ENCODE measurements around the gene CACNA1I.

Gene CACNA1I

DNA sequence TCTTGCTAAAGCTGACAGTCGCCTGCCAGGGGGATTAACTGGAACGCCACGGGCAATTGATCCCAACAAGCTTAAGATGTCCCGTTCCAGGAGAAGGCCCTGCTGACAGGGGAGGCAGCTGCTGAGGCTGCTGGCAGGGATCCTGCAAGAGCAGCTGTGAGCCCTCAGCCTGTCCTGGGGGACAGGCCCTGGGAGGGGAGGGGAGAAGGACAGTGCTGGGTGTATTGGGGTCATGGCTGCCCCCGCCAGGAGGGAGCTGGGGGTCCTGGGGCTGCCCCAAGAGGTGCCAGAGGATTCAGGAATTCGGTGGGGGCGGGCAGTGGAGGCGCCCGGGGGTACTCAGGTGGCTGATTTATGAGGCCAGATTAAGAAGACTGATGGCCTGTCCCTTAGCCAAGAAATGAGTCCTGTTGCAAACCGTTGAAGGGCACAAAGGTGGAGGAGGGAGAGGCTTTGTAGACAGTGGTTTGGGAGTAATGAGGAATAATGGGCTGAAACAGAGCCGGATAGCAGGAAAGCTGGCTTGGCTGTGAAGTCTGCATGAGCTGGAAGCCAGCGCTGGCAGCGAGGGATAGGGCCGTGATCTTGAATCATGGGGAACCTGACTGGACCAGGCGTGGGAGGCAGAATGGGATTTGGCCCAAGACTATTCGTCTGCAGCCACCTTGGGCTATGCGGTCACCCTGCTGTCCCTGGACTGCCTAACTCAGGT, 133.5 kb downstream of the CACNA1I start:
- DNase-seq, result no peak

DNA sequence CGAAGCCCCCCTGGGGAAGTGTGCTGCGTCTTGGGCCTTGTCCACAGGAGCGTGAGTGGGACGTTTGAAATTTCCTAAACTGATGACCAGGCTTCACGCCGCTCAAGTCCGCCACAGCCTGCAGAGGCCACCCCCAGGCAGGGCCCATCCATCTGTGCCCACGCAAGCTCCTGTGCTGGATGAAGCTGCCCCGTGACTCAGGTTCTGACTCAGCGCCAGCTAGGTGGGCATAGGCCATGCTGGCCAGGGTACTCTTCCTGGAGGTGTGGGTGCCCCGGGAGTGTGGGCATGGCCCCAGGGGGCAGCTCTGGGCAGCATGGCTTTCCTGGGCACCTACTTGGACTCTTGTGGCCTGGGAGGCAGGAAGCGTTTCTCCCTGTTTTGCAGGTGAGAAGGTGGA, 134.8 kb downstream of the CACNA1I start:
- DNase-seq, result no peak

DNA sequence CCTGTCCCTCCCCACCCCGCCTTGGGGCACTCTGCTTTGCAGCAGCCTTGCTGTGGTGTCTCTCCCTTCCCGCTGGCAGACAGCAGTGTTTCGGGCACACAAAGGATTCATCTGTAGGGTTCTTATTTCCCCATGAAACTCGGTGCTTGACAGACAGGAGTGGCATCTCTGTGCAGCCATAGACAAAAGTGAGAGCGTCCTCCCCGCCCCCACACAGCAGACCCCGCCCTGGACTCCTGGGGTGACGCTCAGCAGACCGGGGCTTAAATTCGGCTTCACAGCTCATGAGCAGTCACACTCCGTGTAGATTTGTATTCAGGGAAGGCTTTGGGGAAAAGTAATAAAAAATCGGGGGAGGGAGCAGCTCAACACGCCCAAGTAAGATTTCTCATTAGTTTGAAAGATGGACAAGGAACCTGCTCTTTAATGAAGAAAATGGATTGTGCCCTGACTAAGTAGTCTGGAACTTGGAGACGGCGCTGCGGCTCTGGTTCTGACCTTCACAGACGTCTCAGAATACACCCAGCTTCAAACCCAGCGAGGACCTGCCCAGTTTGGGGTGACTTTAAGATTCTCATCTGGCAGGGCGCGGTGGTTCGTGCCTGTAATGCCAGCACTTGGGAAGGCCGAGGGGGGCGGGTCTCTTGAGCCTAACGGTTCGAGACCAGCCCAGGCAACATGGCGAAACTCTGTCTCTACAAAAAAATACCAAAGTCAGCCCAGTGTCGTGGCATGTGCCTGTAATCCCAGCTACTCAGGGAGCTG, 136.0 kb downstream of the CACNA1I start:
- no peak for DNase-seq

DNA sequence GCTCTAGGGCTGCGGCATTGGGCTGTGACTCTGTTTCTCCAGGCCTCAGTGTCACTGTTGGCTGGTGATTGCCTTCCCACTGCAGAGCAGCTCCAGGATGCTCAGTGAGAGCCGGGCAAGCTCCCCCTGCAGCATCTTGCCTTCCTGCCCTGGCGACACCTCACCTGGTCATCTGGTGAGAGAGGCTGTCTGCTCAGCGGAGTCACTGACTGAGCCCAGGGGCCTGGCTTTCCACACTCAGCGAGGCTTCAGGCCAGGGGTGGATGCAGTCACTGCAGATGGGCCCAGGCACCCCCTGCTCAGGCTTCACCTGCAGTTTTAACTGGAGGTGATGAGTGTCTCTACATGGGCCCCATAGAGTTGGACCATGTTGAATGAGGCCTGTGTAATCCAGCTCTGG, 136.8 kb downstream of the CACNA1I start:
- DNase-seq, result no peak

DNA sequence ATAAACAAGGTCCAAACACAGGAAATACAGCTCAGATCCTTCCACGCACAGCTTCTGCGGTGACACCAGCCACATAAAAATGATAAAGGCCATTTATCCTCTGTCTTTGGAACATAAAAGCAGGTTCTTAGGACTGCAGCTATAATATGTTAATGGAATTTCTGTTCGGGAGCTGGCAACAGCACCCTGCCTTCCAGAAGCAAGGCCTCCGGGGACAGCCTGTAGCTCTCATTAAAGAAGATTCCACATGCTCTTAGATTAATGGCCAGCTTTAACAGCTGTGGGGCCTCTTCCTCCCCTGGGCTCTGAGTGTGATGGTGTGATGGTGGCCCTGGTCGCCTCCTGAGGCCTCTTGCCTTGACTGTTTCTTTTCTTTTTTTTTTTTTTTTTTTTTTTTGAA, 137.3 kb downstream of the CACNA1I start:
- DNase-seq, result no peak

DNA sequence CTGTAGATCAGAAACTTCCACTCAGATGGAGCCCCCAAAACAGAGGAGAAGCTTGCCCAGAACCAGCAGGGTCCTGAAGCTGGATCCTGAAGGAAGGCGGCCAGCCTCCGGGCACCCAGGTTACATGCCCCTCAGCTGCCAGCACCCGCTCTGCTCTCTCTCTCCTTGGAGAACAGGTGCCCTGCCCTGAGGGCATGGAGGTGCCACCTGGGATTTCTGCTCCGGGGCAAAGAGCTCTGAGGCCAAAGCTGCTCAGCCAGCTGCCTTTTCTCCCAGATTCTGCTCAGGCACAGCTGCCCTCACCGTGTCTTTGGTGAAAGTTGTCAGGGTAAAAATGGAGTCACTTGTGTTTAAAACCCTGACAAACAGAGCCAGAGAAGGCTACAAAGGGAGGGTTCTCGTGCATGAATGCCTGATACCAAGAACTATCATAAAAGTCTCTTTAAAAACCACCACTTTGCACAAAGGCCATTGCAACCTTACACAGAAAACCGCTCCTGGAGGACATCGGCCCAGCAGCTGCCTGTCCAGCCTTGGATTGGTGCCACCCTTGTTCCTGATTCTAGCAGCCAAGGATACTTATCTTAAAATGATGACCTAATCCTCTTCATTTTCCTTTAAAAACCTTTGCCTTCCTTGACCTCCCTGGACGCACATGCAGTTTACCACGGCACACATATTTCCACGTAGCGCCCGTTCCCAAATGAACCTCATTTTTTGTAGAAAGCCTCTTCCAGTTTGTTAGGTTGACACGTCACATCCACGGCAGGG, 140.0 kb downstream of the CACNA1I start:
- no peak for DNase-seq

DNA sequence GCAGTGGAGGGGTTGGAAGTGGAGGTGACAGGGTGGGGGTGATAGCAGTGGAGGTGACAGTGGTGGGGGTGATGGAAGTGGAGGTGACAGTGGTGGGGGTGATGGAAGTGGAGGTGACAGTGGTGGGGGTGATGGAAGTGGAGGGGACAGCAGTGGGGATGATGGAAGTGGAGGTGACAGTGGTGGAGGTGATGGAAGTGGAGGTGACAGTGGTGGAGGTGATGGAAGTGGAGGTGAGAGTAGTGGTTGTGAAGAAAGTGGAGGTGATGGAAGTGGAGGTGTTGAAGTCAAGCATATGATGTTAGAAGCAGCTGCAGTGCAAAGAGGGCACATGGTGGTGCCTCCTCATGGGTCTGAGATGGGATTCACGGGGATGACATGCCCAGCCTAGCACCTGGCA, 141.5 kb downstream of the CACNA1I start:
- no peak for DNase-seq

DNA sequence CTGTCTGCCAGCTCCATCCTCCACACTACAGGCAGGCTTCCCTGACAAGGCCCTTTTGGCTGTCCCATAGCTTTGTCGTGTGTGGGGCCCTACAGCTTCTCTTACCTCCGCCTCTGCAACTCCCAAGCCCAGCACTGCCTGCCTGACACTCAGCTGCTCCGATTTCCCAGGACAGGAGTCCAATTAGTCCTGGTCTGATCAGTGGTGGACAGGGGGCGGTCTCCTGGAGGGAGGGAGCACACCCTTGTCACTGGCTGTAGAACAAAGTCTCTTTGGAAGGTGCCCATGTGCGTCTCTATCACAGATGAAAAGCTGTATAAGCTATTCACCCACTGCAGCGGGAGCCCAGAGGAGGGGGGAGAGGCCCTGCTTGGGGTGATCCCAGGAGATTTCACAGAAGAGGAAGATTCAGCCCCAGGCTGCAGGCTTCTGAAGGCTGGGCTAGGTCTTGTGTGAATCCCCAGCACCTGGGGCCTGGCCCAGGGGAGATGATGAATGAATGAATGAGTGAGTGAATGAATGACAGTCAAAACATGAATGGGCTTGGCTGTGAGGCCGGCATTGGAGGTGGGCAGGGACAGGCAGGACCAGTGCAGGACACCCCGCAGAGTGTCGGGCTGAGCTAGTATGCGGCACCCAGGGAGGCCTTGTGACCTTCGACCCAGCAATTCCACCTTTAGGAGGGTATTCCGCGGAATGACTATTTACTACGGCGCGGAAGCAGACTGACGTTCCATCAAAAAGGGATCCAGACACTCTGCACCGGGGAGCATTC, 142.4 kb downstream of the CACNA1I start:
- no peak for DNase-seq

DNA sequence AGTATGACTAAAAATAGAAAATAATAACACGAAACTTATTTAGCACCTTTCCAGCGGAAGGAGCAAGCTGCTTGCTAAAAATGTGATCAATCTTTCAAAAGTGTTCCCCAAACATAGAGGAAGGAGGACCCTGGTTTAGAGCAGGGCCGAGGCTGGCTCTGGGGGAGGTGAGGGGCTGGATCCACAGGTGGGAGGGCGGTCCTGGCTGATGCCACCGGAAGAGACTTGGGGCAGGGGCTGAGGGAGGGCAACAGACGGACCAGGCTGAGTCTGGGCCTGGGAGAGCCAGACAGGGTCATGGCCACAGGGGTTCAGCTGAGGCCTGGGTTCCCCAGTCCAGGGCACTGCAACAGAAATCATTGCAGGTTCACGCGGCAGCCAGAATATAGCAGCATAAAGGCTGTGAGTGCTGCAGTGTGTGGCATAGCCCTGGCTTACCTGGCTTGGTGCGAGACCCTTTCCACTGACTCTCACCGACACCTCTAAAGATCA, 143.3 kb downstream of the CACNA1I start:
- DNase-seq, result no peak

DNA sequence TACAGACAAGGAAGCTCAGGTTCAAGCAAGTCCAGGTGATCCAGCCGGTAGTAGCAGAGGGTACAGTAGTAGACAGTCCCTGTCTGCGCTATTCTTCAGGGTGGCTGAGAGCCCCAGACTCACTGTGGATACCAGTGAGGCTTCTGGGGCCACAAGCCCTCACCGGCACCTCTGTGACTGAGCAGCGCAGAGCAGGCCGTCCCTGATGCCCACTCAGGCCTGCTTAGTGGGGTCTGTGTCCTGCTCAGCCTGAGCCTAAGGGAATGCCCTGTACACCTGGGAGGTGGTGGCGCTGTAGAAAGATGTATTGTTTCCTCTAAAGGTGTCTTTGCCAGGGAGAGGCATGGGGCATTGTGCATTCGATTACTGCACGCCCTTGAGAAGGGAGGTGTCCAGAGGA, 143.8 kb downstream of the CACNA1I start:
- no peak for DNase-seq

DNA sequence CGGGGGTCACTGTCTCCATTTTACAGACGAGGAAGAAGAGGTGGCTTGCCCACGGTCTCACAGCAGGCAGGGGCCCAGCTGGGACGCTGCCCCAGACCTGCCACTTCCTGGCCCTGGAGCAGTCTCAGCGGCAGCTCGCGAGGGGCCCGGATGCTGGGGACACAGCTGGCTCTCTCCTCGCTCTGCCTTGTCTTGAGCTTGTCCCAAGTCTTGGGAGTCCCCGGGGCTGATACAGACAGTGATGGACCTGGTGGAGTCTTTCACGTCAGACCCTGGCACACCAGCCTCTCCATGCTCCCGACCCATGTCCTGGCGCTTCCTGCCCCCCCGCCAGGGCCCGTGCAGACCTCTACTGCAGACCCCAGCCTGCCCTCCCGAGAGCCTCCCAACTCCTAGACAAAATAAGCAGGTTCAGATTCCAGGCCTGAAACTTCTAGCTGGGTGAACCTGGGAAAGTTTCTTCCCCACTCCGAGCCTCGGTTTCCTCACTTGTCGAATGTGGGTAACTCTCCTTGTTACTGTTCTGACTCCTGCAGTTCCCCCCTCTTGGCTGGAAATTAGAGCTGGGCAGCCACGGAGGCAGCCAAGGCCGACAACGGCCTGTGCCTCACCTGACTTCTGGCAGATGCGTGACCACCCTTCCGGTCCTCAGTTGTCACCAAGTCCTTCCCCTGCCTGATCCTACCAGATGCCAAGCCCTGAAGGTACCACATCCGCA, 145.4 kb downstream of the CACNA1I start:
- DNase-seq, result no peak

DNA sequence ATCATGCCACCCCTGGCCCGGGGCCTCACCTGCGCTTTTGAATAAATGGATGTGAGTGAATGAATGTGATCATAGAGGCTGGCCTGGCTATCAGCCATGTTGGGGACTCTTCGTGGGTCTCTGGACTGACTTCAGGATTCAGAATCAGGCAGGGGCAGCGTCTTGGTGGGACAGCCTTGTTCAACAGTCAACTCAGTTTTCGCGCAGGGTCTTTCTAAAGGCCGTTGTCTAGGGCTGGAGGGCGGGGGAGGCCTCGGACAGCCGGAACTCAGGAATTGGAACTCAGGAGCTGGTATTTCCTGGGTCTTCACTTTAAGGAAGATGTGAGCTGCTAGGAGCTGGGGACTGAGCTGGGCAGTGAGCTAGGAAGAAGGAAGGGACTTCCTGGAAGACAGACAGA, 146.0 kb downstream of the CACNA1I start:
- no peak for DNase-seq

DNA sequence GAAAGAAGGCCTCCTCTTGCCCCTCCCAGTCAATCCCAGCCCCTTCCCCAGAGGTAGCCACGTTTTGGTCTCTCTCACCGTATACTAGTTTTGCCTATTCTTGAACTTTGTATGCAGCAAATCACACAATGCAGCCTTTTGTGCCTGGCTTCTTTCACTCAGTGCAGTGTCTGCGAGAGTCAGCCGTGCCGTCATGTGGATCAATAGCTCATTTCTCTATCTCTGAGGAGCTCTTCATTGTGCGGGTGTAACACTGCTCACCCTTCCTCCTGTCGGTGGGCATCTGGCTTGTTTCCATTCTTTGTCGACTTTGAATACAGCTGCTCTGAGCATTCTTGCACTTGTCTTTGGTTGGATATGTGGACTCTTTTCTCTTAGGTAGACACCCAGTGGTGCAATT, 146.5 kb downstream of the CACNA1I start:
- DNase-seq, result no peak

DNA sequence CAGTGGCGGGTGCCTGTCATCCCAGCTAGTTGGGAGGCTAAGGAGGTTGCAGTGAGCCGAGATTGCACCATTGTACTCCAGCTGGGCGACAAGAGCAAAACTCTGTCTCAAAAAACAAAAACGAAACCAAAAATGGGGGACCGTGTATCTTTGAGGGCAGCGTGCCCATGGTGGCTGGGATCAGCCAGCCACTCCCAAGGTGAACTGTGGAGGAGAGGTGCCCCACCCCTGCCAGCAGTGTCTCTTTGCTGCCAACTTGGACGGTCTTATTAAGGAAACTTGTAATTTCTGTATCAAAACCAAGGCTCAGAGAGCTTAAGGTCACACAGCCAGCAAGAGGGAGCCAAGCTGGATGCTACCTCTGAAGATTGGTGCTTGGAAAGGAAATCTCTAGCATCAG, 147.7 kb downstream of the CACNA1I start:
- DNase-seq, result no peak

DNA sequence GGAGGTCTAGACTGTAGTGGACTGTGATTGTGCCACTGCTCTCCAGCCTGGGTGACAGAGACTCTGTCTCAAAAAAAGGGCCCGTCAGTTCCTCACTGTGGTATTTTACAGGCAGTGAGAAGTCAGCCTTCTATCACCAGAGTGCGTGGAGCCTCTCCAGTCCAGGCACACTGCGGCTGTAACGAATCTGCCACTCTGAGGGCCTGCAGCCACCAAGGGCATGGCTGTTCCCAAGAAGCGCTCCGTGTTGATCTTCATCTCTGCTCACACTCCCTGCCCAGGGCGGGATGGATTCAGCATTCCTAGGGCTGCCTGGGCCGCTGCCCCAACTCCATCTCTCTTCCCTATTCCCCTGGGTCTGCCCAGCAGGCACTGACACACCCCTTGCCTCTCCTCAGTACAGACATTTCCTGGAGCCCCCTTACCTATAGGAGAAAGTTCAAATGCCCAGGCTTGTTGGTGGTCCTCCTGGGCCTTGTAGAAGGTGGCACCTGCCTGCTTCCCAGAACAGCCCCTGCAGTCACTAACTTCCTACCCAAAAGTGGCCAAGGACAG, 148.4 kb downstream of the CACNA1I start:
- no peak for DNase-seq

DNA sequence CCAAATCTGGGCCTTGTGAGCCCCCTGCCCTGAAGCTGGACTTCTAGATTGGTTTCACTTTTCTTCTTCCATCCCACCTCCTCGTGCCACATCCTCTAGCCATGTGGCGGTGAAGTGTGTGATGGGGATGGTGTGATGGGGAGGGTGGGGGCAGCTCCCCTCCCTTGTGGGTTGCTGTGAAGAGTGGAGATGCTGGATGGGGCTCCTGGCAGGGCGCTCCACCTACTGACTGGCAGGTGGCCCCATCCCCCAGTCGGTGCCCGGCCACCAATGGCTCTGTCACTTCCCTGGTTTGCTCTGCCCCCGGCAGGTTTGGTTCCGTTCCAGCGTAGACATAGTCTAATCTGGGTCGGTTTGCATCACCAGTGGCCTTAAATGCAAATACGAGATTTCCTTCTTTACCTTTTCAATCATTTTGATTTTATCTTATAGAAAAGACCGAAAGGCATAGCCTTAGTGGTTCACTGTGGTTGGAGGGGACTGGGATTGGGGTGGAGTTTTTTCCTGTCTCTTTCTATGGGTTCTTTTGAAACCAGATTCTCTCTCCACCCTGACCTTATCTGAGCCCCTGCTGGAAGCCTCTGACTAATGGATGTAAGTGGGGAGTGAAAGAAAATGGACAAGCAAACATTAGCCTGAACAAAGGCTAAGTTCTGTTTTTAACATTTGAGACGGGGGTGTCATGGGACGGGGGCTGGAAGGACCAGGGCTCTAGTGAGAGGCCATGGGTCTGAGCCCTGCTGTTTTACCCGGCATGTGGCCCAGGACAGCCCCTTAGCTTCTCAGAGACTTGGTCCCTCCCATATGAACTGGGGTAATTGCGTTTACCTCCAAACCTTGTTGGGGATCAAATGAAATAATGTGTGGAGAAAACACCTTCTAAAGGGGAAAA, 149.3 kb downstream of the CACNA1I start:
- DNase-seq, result no peak

DNA sequence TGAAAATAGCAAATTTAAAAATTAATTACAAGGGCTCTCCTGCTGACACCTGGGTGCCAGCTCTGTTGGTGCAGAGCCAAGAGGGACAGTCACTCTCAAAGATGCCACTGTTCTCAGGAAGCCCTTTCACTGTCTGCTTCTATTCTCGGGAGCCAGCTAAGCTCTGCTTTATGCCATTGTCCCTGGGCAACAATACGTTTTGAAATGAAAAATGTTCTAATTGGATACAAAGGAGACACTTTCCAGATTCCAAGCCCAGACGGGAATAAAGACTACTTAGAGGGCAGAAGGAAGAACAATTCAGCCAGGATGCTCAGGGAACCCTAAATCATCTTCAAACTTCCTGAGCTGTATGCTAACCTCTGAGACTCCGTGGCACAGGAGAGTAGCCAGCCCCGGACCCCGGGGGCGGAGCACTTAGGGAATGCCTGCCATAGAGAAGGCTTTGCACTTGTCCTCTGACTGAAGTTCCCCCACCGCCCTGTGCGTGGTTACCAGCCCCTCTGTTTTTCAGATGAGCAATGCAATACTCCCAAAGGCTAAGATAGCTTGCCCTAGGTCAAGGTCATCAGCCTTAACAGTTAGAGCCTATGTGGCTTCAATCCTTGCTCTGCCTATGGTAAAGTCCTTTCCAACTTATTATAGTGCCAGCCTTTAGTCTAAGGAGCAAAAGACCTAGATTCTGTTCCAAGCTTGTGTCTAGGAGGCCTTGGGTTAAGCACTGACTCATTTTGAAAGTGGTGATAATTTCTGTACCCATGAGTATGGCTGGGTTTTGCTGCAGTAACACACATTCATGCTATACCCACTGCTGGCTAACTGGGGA, 150.9 kb downstream of the CACNA1I start:
- DNase-seq, result no peak

DNA sequence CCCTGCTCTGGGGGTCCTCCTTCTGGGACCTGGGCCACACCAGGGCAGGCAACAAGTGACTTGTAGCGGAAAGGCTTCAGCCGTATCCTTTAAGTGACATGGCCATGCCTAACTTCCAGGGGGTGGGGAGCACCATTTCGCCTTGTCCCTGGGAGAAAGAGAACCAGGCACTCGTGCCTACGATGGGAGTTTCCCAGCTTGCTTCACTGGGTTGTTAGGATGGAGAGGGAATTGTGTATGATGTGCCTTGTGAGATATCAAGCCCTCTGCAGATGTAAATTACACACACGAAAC, 151.4 kb downstream of the CACNA1I start:
- DNase-seq, result no peak

DNA sequence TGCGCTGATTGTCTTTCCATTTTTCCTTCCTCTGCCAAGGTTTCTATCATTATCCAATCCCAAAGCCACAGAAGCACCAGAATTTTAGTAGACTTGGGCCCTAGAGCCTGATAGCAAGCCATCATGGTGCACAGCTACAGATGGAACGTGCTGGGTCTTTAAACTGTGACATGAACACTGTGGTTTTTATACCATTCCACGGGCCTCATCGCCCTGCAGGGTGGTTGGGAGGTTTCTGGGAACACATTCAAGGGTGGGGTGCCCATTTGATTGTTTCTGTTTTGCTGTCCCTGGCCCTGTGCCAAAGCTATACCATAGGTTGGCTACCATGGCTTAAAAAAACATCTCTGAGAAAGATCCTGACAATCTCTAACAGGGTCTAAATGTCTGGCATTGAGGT, 151.9 kb downstream of the CACNA1I start:
- no peak for DNase-seq

DNA sequence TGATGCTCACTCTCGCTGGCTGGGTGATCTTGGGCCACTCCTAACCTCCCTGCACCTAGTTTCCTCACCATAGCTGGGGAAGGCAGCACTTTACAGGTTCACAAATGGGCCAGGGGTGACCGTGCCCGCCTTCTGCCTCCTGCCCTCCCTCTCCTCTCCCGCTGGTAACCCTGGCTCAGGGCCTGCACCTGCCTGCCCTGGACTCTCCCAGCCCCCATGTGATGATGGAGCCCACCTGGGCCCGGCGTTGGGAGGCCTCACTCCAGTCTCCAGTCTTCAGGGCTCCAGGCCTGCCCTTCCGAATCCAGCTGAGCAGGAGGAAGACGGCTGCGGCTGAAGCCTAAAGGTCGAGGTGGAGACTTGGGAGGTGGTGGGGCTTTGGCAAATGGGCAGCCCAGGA, 152.9 kb downstream of the CACNA1I start:
- no peak for DNase-seq
